Measurements from ENCODE around the gene UVSSA.

GRCh38 chr4:1407657-1408333 is 60.8 kb downstream of the UVSSA start:
- TF ChIP-seq CTCF (IDR thresholded peaks at IDR 0.05): no peak
- TF ChIP-seq POLR2A (IDR thresholded peaks at IDR 0.05): no peak

All from body of pancreas (tissue), 4 donors.